ENCODE data around the gene DBN1. TPM values are rescaled to one million over a fixed set of nuclear protein-coding genes. Genes with fewer than 3 reads are reported as not detected.

The DBN1 gene
- total RNA-seq, 4 donors from 2014 or later, result 10.1 to 201 (median 17.4) TPM

DNA sequence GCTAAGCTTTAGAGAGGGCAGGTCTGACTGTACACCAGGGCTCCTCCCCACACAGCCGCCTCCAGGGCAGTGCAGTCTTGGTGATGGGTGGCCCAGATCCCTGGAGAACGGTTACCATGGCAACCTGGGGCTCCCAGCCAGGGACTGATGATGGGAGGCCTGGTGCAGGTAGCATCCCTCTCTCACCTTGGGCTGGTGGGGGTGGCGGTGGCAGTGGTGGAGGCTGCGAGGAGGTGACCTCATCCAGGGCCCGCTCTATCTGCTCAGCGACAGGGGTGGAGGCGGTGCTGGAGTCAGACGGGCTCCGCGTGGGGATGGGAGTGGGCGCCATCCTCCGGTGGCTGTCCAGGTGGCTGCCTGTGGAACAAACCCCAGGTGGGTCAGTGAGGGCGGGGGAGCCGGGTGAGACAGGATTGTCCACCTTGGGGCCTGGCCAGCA, 14.5 kb downstream of the DBN1 start:
- TF ChIP-seq, protein P1, sequence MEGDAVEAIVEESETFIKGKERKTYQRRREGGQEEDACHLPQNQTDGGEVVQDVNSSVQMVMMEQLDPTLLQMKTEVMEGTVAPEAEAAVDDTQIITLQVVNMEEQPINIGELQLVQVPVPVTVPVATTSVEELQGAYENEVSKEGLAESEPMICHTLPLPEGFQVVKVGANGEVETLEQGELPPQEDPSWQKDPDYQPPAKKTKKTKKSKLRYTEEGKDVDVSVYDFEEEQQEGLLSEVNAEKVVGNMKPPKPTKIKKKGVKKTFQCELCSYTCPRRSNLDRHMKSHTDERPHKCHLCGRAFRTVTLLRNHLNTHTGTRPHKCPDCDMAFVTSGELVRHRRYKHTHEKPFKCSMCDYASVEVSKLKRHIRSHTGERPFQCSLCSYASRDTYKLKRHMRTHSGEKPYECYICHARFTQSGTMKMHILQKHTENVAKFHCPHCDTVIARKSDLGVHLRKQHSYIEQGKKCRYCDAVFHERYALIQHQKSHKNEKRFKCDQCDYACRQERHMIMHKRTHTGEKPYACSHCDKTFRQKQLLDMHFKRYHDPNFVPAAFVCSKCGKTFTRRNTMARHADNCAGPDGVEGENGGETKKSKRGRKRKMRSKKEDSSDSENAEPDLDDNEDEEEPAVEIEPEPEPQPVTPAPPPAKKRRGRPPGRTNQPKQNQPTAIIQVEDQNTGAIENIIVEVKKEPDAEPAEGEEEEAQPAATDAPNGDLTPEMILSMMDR (IDR thresholded peaks at IDR 0.05), result no peak
- TF ChIP-seq POLR2A (IDR thresholded peaks at IDR 0.05) (no peak), POLR2AphosphoS5 (IDR thresholded peaks at IDR 0.05) (no peak), EP300 (IDR thresholded peaks at IDR 0.05; ENCODE audit: low read depth) (no peak)
- H3K27ac ChIP-seq, result no peak overlapping the region
- no peaks in the 10 kb centered on the region for H3K9me3 ChIP-seq
- DNase-seq, result no peak
- in situ Hi-C loops (cut with MboI; ENCODE audit: low pct_ligation_motif_present in 1 of 4, low pct_unique_long_range_greater_than_20kb in 1 of 4, low sequenced_read_pairs in 3 of 4) (loop anchor here in 2 of 4 donors (5.0 to 25.0 kb wide), 2 partner anchors 67 to 147 kb away; partner anchors contain the start of genes MXD3 (in 1 of the 2), PRELID1 (in 1 of the 2) and RAB24 (in 1 of the 2)), intact Hi-C loops (cut with DNase I; ENCODE audit: low total_unique reads) (loop anchor here (10.0 kb wide), 1 partner anchor 144 kb away; the partner anchor contains the start of gene MXD3)
- H3K4me3 ChIP-seq, result no peak overlapping the region
- peaks cover 8 to 24% (median 22%) of the 10 kb centered on the region in 4 donors for H3K4me1 ChIP-seq
- H3K36me3 ChIP-seq, result no peaks in the 10 kb centered on the region
- WGBS, 2 donors (ENCODE audit: low coverage in 1 of 2), result 87% methylated on average over 12 of the region's 14 CpGs; no CpG with 5 or more reads in 1 of the 2 donors
- H3K27me3 ChIP-seq, result no peaks in the 10 kb centered on the region

DNA sequence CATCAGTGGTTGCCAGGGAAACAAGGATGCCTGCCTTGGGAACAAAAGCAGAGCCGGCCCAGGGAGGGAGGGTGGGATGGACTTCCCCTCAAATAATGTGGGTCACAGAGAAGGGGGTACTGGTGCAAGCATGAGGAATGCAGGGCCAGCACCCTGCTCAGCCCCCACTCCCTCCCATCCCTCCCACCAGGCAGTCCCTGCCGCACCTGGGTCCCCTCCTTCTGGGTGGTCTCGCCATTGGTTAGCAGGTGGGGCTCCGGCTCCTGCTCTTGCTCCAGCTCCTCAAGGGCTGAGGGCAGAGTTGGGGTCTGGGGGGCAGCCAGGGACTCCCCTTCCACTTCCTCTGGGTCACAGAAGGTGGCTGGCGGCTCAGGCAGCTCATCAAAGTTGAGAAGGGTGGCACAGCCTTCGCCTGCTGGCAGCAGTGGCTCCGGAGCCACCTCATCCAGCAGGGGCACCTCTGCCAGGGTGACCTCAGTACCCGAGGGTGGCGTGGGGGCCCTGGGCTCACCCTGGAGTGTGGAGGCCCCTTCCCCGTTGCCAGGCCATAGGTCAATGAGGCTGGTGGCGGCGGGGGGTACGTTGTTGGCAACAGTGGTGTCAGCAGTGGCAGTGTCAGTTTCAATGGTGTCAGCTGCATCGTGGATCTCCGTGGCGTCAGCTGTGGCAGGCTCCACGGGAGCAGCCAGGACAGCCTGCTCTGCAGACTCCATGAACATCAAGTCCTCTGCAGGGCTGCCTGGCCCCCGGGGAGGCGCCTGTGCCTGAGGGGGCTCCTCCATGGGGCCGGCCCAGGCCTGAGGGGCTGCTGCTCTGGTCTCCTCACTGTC, 15.4 kb downstream of the DBN1 start:
- peak overlapping the region in 2 of 4 donors; percentile 60 to 92 for H3K27ac ChIP-seq
- H3K4me3 ChIP-seq, result no peak overlapping the region
- no peaks in the 10 kb centered on the region for H3K27me3 ChIP-seq
- H3K9me3 ChIP-seq, result no peaks in the 10 kb centered on the region
- H3K4me1 ChIP-seq, result peaks cover 10 to 27% (median 24%) of the 10 kb centered on the region in 4 donors
- 89% methylated on average over 19 of the region's 20 CpGs; no CpG with 5 or more reads in 1 of the 2 donors for WGBS, 2 donors (ENCODE audit: low coverage in 1 of 2)
- intact Hi-C loops (cut with DNase I; ENCODE audit: low total_unique reads) (loop anchor here (2.0 to 10.0 kb wide), 2 partner anchors 39 to 143 kb away; partner anchors contain the start of genes MXD3 and PDLIM7), in situ Hi-C loops (cut with MboI; ENCODE audit: low pct_ligation_motif_present in 1 of 4, low pct_unique_long_range_greater_than_20kb in 1 of 4, low sequenced_read_pairs in 3 of 4) (loop anchor here in 2 of 4 donors (5.0 to 25.0 kb wide), 2 partner anchors 66 to 146 kb away; partner anchors contain the start of genes MXD3 (in 1 of the 2), PRELID1 (in 1 of the 2) and RAB24 (in 1 of the 2))
- DNase-seq, result no peak
- no peaks in the 10 kb centered on the region for H3K36me3 ChIP-seq
- TF ChIP-seq, protein P1 (IDR thresholded peaks at IDR 0.05), result no peak
- no peak for TF ChIP-seq EP300 (IDR thresholded peaks at IDR 0.05; ENCODE audit: low read depth)
- no peak for TF ChIP-seq POLR2AphosphoS5 (IDR thresholded peaks at IDR 0.05)
- no peak for TF ChIP-seq POLR2A (IDR thresholded peaks at IDR 0.05)

DNA sequence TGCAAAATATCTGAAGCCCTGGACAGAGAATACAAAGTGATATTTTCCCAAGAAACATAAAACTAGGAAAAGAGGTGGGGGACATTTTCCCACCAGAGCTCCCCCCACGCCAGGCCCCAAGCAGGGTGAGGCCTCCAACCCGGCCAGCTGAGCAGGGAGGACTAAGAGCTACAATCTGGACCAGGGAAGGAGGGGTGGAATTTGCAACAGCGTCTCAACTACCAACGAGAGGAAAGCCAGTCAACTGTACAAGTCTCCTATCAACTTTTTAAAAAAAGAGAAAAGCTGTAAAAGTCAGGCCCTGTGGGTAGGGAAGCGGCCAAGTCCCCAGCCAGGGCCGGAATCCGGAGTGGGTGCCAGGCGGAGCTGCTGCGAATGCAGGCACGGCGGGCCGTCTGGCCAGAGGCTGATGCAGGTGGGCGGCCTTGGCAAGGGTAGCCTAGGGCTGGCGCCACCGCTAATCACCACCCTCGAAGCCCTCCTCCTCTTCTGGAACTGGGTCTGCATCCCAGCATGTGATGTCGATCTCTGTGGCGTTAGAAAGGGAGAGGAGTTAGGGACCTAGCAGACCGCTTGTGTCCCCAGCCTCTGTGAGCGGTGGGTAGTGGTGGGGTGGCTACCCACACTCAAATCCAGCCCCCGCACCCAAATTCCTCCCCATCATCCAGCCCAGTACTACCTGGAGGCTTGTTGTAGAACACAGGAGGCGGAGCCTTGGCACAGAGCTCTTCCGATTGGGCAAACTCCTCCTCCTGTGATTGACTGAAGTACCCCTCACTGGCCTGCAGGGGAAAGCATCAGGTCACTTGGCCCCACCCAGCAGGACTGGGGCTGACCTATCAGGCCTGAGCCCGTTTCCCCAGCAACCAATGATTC, 16.2 kb downstream of the DBN1 start:
- H3K36me3 ChIP-seq, result no peaks in the 10 kb centered on the region
- WGBS, 2 donors (ENCODE audit: low coverage in 1 of 2), result 80 to 81% methylated on average over 10 to 24 of the region's 24 CpGs
- in situ Hi-C loops (cut with MboI; ENCODE audit: low pct_ligation_motif_present in 1 of 4, low pct_unique_long_range_greater_than_20kb in 1 of 4, low sequenced_read_pairs in 3 of 4) (loop anchor here in 2 of 4 donors (5.0 to 25.0 kb wide), 2 partner anchors 65 to 145 kb away; partner anchors contain the start of genes MXD3 (in 1 of the 2), PRELID1 (in 1 of the 2) and RAB24 (in 1 of the 2)), intact Hi-C loops (cut with DNase I; ENCODE audit: low total_unique reads) (loop anchor here (2.0 to 10.0 kb wide), 2 partner anchors 40 to 142 kb away; partner anchors contain the start of genes MXD3 and PDLIM7)
- peak; percentile 76 for DNase-seq
- H3K27ac ChIP-seq, result peak overlapping the region; percentile 17 to 92 (median 54)
- TF ChIP-seq POLR2AphosphoS5 (IDR thresholded peaks at IDR 0.05), result no peak
- TF ChIP-seq, protein P1 (IDR thresholded peaks at IDR 0.05), result peak; percentile 55 to 75 (median 62)
- no peaks in the 10 kb centered on the region for H3K27me3 ChIP-seq
- H3K4me3 ChIP-seq, result no peak overlapping the region
- H3K4me1 ChIP-seq, result peaks cover 10 to 27% (median 24%) of the 10 kb centered on the region in 4 donors
- no peaks in the 10 kb centered on the region for H3K9me3 ChIP-seq

Data from transverse colon (tissue), 4 donors.